Caco-2 (cell line): Measurements from ENCODE around the gene BACE2. TPM values are rescaled to one million over a fixed set of nuclear protein-coding genes. Genes with fewer than 3 reads are reported as not detected.

Experiments used
- BruUV-seq: library from RNA; stranded (reverse); fragments of 400-500 nt; replicated peaks from 2 replicates; lab custom pipeline; 2021; lab: Mats Ljungman, UMichigan
- CTCF ChIA-PET: fragments of 300-600 bp; sonication (Branson Sonifier 250); formaldehyde crosslinking; loops from one replicate; lab custom pipeline; 2022; ENCODE audit warnings: antibody characterized with exemption; lab: Charles Lee
- POLR2A ChIA-PET: fragments of 300-600 bp; sonication (Branson Sonifier 250); formaldehyde crosslinking; loops from one replicate; lab custom pipeline; 2022; ENCODE audit warnings: antibody characterized with exemption; lab: Charles Lee
- DNase-seq, 2 experiments: peaks; one replicate each; pipeline versions ENCODE4 v3.0.0 to v3.0.0-alpha.2; 2020 to 2022
- H3K27me3 ChIP-seq: replicated peaks from 2 replicates; pipeline ENCODE4 v1.6.0; 2011; ENCODE audit warnings: low read length; ENCODE audit not compliant: control insufficient read depth, insufficient read depth
- H3K36me3 ChIP-seq: 2 replicates; pipeline ENCODE4 v1.5.1; 2011; ENCODE audit warnings: low read length; ENCODE audit not compliant: control insufficient read depth, insufficient read depth
- H3K4me1 ChIP-seq: fragments of 250-450 bp; sonication (Bioruptor Pico); 2 replicates; pipeline ENCODE4 v1.5.1; 2020; ENCODE audit warnings: mild to moderate bottlenecking
- H3K4me3 ChIP-seq: 2 replicates; pipeline ENCODE4 v1.5.1; 2011; ENCODE audit warnings: low read depth, mild to moderate bottlenecking, control low read depth, low read length
- H3K9me3 ChIP-seq: fragments of 250-450 bp; sonication (Bioruptor Pico); 2 replicates; pipeline ENCODE4 v1.5.1; 2020; ENCODE audit warnings: mild to moderate bottlenecking, moderate library complexity
- H3K27ac Mint-ChIP-seq: one replicate; pipeline ENCODE4 v1.8.0; 2022; ENCODE audit warnings: mixed read lengths; ENCODE audit not compliant: unreplicated experiment
- H3K27me3 Mint-ChIP-seq: one replicate; pipeline ENCODE4 v1.8.0; 2022; ENCODE audit warnings: mixed read lengths; ENCODE audit not compliant: insufficient read depth, unreplicated experiment
- H3K36me3 Mint-ChIP-seq: one replicate; pipeline ENCODE4 v1.8.0; 2022; ENCODE audit warnings: mild to moderate bottlenecking, mixed read lengths; ENCODE audit not compliant: insufficient read depth, unreplicated experiment
- H3K4me1 Mint-ChIP-seq: one replicate; pipeline ENCODE4 v1.8.0; 2022; ENCODE audit warnings: low read depth, mixed read lengths; ENCODE audit not compliant: unreplicated experiment
- H3K4me3 Mint-ChIP-seq: one replicate; pipeline ENCODE4 v1.8.0; 2022; ENCODE audit warnings: mild to moderate bottlenecking, moderate library complexity, mixed read lengths; ENCODE audit not compliant: unreplicated experiment
- H3K9me3 Mint-ChIP-seq: one replicate; pipeline ENCODE4 v1.8.0; 2022; ENCODE audit warnings: mixed read lengths; ENCODE audit not compliant: unreplicated experiment
- intact Hi-C: fragments of 100-400 bp; cut with micrococcal nuclease; formaldehyde crosslinking; loops from one replicate; pipeline ENCODE4 v1.10.0; 2022; ENCODE audit not compliant: unreplicated experiment
- total RNA-seq: library from RNA; stranded (reverse); gene quantifications from 2 replicates; pipeline ENCODE4 v1.2.3, GENCODE V29; 2022
- TF ChIP-seq, protein P1 (sequence below), 2 experiments: fragments of 200-600 bp in 1 of 2; IDR thresholded peaks; 1 replicate in 1 of 2; 2 replicates in 1 of 2; pipeline versions ENCODE4 v1.5.1 to v1.8.0; 2011 to 2022; ENCODE audit warnings: antibody characterized with exemption in 1 of 2, control low read depth in 1 of 2, inconsistent platforms in 1 of 2, low read depth in 1 of 2, low read length in 1 of 2, mild to moderate bottlenecking in 1 of 2, moderate library complexity in 1 of 2; ENCODE audit not compliant: insufficient read depth in 1 of 2, severe bottlenecking in 1 of 2, unreplicated experiment in 1 of 2

The BACE2 gene
- total RNA-seq, 1 experiment from 2014 or later, result 8.8 TPM

DNA sequence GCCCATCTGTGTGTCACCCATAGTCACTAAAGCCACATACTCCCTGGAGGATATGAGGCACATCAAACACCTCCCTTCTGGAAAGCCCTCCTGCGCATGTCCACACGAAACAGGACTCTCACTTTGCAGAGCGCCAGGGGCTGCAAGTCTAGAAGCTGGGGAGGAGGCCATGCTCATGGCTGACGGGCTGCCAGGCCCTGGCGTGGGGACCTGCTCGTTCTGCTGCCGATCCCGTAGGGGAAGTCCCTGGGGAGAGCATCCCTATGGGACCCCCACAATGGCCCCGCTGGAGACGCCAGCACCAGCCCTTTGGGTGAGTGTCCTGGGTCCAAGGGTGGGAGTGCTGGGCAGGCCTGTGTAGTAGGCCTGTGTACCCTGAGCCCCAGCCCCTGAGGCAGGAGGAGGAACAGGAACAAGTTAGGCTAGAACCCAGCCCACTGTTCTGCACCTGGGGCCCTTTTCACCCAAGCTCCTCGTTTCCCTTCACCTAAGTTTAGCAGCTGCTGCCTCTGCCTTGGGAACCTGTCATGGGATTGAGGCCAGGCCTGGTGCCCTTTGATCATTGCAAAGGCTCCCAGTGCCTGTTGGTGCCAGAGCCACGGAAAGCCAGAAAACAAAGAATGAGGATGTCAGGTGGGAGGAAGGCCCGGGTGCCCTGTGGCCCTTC lies 158.6 kb downstream of the BACE2 start:
- H3K4me1 ChIP-seq, result peaks cover 28% of the 10 kb centered on the region
- no peaks in the 10 kb centered on the region; the same call in 1 of the 2 replicates for H3K36me3 ChIP-seq
- no peak overlapping the region for H3K4me3 Mint-ChIP-seq
- no peaks in the 10 kb centered on the region for H3K27me3 ChIP-seq
- peaks cover 20% of the 10 kb centered on the region for H3K4me1 Mint-ChIP-seq
- no peaks in the 10 kb centered on the region for H3K9me3 ChIP-seq
- peaks cover 26% of the 10 kb centered on the region for H3K36me3 Mint-ChIP-seq
- no peak overlapping the region for H3K27ac Mint-ChIP-seq
- H3K9me3 Mint-ChIP-seq, result peaks cover 3% of the 10 kb centered on the region
- TF ChIP-seq, protein P1, sequence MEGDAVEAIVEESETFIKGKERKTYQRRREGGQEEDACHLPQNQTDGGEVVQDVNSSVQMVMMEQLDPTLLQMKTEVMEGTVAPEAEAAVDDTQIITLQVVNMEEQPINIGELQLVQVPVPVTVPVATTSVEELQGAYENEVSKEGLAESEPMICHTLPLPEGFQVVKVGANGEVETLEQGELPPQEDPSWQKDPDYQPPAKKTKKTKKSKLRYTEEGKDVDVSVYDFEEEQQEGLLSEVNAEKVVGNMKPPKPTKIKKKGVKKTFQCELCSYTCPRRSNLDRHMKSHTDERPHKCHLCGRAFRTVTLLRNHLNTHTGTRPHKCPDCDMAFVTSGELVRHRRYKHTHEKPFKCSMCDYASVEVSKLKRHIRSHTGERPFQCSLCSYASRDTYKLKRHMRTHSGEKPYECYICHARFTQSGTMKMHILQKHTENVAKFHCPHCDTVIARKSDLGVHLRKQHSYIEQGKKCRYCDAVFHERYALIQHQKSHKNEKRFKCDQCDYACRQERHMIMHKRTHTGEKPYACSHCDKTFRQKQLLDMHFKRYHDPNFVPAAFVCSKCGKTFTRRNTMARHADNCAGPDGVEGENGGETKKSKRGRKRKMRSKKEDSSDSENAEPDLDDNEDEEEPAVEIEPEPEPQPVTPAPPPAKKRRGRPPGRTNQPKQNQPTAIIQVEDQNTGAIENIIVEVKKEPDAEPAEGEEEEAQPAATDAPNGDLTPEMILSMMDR (IDR thresholded peaks at IDR 0.05; ENCODE audit: insufficient read depth in 1 of 2, low read depth in 1 of 2, low read length in 1 of 2, severe bottlenecking in 1 of 2, unreplicated experiment in 1 of 2), result no peak
- intact Hi-C loops, result no loop called here
- ChIA-PET POLR2A (no interaction called here), CTCF (interaction anchor here (0.6 kb wide), 1 partner anchor 131 kb away, joined by 3 read pairs; no protein-coding TSS in a partner anchor)
- no peak overlapping the region for H3K4me3 ChIP-seq
- BruUV-seq, result no TSS peak
- DNase-seq, result no peak
- H3K27me3 Mint-ChIP-seq, result no peaks in the 10 kb centered on the region

DNA sequence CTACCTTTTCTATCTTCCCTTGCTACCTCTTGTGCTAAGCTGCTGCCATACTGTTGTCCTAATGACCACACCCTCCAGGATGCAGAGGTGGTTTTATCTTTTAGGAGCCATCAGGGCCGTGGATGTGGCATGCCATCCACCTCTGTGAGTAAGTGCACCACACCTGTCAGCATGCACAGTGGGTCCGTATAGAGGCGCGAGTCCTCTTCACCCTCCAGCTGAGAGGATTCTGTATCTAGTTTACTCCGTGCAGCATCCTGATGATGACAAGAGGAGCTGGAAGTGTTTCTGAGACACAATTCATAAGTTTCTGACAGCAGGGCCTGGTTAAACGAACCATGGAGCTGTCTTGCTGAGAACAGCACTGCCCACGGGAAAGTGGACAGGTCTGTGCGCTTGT lies 159.8 kb downstream of the BACE2 start:
- POLR2A ChIA-PET, result no interaction called here
- Histone ChIP-seq H3K4me3 (no peak overlapping the region), H3K36me3 (no peaks in the 10 kb centered on the region; the same call in 1 of the 2 replicates), H3K9me3 (no peaks in the 10 kb centered on the region), H3K4me1 (peaks cover 22% of the 10 kb centered on the region), H3K27me3 (no peaks in the 10 kb centered on the region)
- no peak overlapping the region for H3K27ac Mint-ChIP-seq
- intact Hi-C loops, result no loop called here
- no peak for DNase-seq
- no peaks in the 10 kb centered on the region for H3K27me3 Mint-ChIP-seq
- H3K9me3 Mint-ChIP-seq, result peaks cover 16% of the 10 kb centered on the region
- CTCF ChIA-PET, result no interaction called here
- peaks cover 26% of the 10 kb centered on the region for H3K36me3 Mint-ChIP-seq
- TF ChIP-seq, protein P1 (IDR thresholded peaks at IDR 0.05; ENCODE audit: insufficient read depth in 1 of 2, low read depth in 1 of 2, low read length in 1 of 2, severe bottlenecking in 1 of 2, unreplicated experiment in 1 of 2), result no peak
- no TSS peak for BruUV-seq
- peaks cover 14% of the 10 kb centered on the region for H3K4me1 Mint-ChIP-seq
- no peak overlapping the region for H3K4me3 Mint-ChIP-seq

DNA sequence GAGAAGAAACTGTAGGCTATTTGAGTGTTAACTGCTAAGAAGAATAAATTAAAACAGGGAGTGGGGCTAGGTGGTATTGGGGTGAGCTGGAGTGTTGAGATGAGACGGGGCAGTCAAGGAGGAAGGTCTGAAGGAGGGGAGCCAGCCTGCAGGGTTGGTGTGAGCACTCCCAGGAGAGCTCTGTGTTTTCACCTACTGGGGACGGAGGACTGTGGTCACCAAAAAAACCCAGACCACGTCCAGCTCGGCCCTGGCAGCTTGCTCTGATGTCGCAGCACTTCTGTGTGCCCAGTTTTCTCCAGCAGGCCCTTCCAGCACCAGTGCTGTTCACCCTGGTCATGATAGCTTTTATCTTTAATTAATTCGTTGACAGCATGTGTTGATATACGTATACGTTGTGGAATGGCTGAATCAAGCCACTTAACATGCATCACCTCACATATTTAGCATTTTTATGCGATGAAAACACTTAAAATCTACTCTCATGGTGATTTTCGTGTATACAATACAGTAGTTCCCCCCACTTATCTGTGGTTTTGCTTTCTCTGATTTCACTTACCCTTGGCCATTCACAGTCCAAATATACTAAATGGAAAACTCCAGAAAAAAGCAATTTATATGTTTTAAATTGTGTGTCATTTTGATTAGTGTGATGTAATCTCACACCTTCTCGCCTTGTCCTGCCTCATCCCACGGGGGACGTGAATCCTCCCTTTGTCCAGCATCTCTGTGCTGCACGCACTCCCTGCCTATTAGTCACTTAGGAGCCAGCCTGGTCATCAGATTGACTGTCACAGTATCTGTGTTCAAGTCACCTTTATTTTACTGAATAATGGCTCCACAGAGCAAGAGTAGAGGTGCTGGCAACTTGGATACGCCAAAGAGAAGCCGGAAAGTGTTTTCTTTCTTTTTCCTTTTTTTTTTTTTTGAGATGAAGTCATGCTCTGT lies 161.0 kb downstream of the BACE2 start:
- intact Hi-C loops, result no loop called here
- H3K9me3 Mint-ChIP-seq, result peaks cover 27% of the 10 kb centered on the region
- peaks cover 13% of the 10 kb centered on the region for H3K4me1 ChIP-seq
- peaks cover 6% of the 10 kb centered on the region for H3K9me3 ChIP-seq
- TF ChIP-seq, protein P1 (IDR thresholded peaks at IDR 0.05; ENCODE audit: insufficient read depth in 1 of 2, low read depth in 1 of 2, low read length in 1 of 2, severe bottlenecking in 1 of 2, unreplicated experiment in 1 of 2), result no peak
- H3K36me3 ChIP-seq, result no peaks in the 10 kb centered on the region; the same call in 1 of the 2 replicates
- no peak overlapping the region for H3K27ac Mint-ChIP-seq
- ChIA-PET CTCF (no interaction called here), POLR2A (no interaction called here)
- H3K4me1 Mint-ChIP-seq, result peaks cover 13% of the 10 kb centered on the region
- BruUV-seq, result no TSS peak
- H3K36me3 Mint-ChIP-seq, result peaks cover 38% of the 10 kb centered on the region
- no peaks in the 10 kb centered on the region for H3K27me3 ChIP-seq
- no peaks in the 10 kb centered on the region for H3K27me3 Mint-ChIP-seq
- H3K4me3 ChIP-seq, result no peak overlapping the region
- H3K4me3 Mint-ChIP-seq, result no peak overlapping the region
- no peak for DNase-seq
